Measurements from ENCODE around the gene SLC30A2. TPM values are rescaled to one million over a fixed set of nuclear protein-coding genes. Genes with fewer than 3 reads are reported as not detected.

SLC30A2 gene
- polyA plus RNA-seq, 2 donors: 0.01 TPM; not detected in 1

Other genes starting within 250 kb of the SLC30A2 start
- gene SELENON, start 245.9 kb downstream of the SLC30A2 start, polyA plus RNA-seq: 10 to 100 TPM; 19.2 to 21.4 TPM
- gene MTFR1L, start 226.2 kb downstream of the SLC30A2 start, polyA plus RNA-seq: 10 to 100 TPM; 28.4 to 32.0 TPM
- 1 to 10 TPM; 1.1 to 2.0 TPM for gene AUNIP, start 186.7 kb downstream of the SLC30A2 start, polyA plus RNA-seq
- 10 to 100 TPM in 1 of 2 donors, 1 to 10 TPM in 1; 9.5 to 14.3 TPM for gene PAQR7, start 170.4 kb downstream of the SLC30A2 start, polyA plus RNA-seq
- gene STMN1, start 139.7 kb downstream of the SLC30A2 start, polyA plus RNA-seq: 100 to 1,000 TPM; 115 to 137 TPM
- 1 to 10 TPM; 5.7 to 5.8 TPM for gene PAFAH2, start 48.1 kb downstream of the SLC30A2 start, polyA plus RNA-seq
- under 1 TPM; 0.09 to 0.45 TPM for gene EXTL1, start 24.3 kb downstream of the SLC30A2 start, polyA plus RNA-seq
- gene TRIM63, start 21.5 kb upstream of the SLC30A2 start, polyA plus RNA-seq: under 1 TPM; 0.10 to 0.19 TPM
- gene PDIK1L, start 65.7 kb upstream of the SLC30A2 start, polyA plus RNA-seq: 1 to 10 TPM; 2.6 to 3.7 TPM
- 1 to 10 TPM in 1 of 2 donors, under 1 TPM in 1; 0.94 to 1.6 TPM for gene FAM110D, start 113.0 kb upstream of the SLC30A2 start, polyA plus RNA-seq
- not detected for gene C1orf232, start 122.8 kb upstream of the SLC30A2 start, polyA plus RNA-seq
- 10 to 100 TPM; 42.3 to 63.3 TPM for gene ZNF593, start 123.8 kb upstream of the SLC30A2 start, polyA plus RNA-seq
- gene ZNF593OS, start 125.7 kb upstream of the SLC30A2 start, polyA plus RNA-seq: under 1 TPM; 0.12 to 0.22 TPM
- 10 to 100 TPM; 18.7 to 31.9 TPM for gene CNKSR1, start 131.4 kb upstream of the SLC30A2 start, polyA plus RNA-seq
- gene CATSPER4, start 144.5 kb upstream of the SLC30A2 start, polyA plus RNA-seq: not detected
- 1 to 10 TPM; 5.3 to 5.9 TPM for gene CEP85, start 188.1 kb upstream of the SLC30A2 start, polyA plus RNA-seq
- gene SH3BGRL3, start 234.0 kb upstream of the SLC30A2 start, polyA plus RNA-seq: 100 to 1,000 TPM; 170 to 299 TPM